Glutamatergic neuron (in vitro differentiated cells): Measurements from ENCODE around the gene ARHGEF1. TPM values are rescaled to one million over a fixed set of nuclear protein-coding genes. Genes with fewer than 3 reads are reported as not detected.

Experiments used
- DNase-seq: peaks from one replicate; pipeline ENCODE4 v3.0.0; 2022
- H3K27ac Mint-ChIP-seq: one replicate; pipeline ENCODE4 v1.8.0; 2020; ENCODE audit warnings: mild to moderate bottlenecking, mixed read lengths, inconsistent platforms; ENCODE audit not compliant: unreplicated experiment
- H3K27me3 Mint-ChIP-seq: one replicate; pipeline ENCODE4 v1.8.0; 2020; ENCODE audit warnings: mild to moderate bottlenecking, moderate library complexity, mixed read lengths, inconsistent platforms; ENCODE audit not compliant: unreplicated experiment
- H3K36me3 Mint-ChIP-seq: one replicate; pipeline ENCODE4 v1.8.0; 2020; ENCODE audit warnings: mild to moderate bottlenecking, mixed read lengths, inconsistent platforms; ENCODE audit not compliant: unreplicated experiment
- H3K4me1 Mint-ChIP-seq: one replicate; pipeline ENCODE4 v1.8.0; 2020; ENCODE audit warnings: mild to moderate bottlenecking, low read depth, mixed read lengths, inconsistent platforms; ENCODE audit not compliant: unreplicated experiment
- H3K4me3 Mint-ChIP-seq: one replicate; pipeline ENCODE4 v1.8.0; 2020; ENCODE audit warnings: mild to moderate bottlenecking, mixed read lengths, inconsistent platforms; ENCODE audit not compliant: unreplicated experiment
- H3K9me3 Mint-ChIP-seq: one replicate; pipeline ENCODE4 v1.8.0; 2020; ENCODE audit warnings: mild to moderate bottlenecking, moderate library complexity, mixed read lengths, inconsistent platforms; ENCODE audit not compliant: unreplicated experiment
- total RNA-seq: library from RNA; stranded (reverse); fragmentation: NEBNext Ultra II Directional; extraction: Animal tissue kit (Norgen Biotek cat#: 25700); gene quantifications from one replicate; pipeline ENCODE4 v1.2.1, GENCODE V29; 2021; ENCODE audit not compliant: unreplicated experiment
- TF ChIP-seq, protein P1 (sequence below): fragments of 200-600 bp; sonication (generic); IDR thresholded peaks from one replicate; pipeline ENCODE4 v1.5.0; 2021; ENCODE audit not compliant: partially characterized antibody, unreplicated experiment

ARHGEF1 gene
- total RNA-seq, 1 donor from 2014 or later: 78.7 TPM

DNA sequence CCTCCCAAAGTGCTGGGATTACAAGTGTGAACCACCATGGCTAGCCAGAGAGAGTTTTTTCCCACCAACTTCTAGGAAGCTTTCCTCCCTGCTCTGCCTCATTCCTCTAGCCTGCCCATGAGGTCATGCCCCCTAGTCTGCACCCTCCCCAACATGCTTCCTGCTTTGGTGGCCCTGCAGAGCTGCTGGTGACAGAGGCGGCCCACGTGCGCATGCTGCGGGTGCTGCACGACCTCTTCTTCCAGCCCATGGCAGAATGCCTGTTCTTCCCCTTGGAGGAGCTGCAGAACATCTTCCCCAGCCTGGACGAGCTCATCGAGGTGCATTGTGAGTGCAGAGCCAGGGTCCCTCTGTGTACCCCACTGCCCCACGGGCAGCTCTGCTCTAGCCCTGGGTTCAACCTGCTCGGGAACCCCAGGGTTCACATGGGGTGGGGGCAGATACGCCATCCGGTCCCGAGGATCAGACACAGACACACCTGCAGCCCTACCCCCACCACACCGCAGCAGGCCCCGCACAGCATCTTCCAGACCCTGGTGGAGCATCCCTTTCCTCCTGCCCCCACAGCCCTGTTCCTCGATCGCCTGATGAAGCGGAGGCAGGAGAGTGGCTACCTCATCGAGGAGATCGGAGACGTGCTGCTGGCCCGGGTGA, 18.9 kb downstream of the ARHGEF1 start:
- Mint-ChIP-seq H3K27me3 (peaks cover 5% of the 10 kb centered on the region), H3K36me3 (no peaks in the 10 kb centered on the region), H3K27ac (no peak overlapping the region), H3K9me3 (peaks cover 4% of the 10 kb centered on the region), H3K4me3 (no peak overlapping the region), H3K4me1 (peaks cover 6% of the 10 kb centered on the region)
- TF ChIP-seq, protein P1, sequence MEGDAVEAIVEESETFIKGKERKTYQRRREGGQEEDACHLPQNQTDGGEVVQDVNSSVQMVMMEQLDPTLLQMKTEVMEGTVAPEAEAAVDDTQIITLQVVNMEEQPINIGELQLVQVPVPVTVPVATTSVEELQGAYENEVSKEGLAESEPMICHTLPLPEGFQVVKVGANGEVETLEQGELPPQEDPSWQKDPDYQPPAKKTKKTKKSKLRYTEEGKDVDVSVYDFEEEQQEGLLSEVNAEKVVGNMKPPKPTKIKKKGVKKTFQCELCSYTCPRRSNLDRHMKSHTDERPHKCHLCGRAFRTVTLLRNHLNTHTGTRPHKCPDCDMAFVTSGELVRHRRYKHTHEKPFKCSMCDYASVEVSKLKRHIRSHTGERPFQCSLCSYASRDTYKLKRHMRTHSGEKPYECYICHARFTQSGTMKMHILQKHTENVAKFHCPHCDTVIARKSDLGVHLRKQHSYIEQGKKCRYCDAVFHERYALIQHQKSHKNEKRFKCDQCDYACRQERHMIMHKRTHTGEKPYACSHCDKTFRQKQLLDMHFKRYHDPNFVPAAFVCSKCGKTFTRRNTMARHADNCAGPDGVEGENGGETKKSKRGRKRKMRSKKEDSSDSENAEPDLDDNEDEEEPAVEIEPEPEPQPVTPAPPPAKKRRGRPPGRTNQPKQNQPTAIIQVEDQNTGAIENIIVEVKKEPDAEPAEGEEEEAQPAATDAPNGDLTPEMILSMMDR: no peak
- no peak for DNase-seq

DNA sequence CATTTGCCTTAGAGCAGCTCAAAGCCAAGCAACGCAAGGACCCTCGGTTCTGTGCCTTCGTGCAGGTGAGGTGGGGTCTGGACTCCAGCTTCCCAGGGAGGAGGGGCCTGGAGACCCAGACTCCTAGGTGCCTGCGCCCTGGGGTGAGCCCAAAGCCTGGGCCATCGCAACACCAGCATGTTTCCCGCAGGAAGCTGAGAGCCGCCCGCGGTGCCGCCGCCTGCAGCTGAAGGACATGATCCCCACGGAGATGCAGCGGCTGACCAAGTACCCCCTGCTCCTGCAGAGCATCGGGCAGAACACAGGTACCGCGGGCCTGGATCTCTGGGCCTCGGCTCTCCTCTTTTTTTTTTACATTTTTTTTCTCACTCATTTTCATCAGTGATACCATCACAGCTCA, 19.6 kb downstream of the ARHGEF1 start:
- H3K36me3 Mint-ChIP-seq: no peaks in the 10 kb centered on the region
- peaks cover 6% of the 10 kb centered on the region for H3K9me3 Mint-ChIP-seq
- TF ChIP-seq, protein P1: no peak
- H3K27me3 Mint-ChIP-seq: peaks cover 7% of the 10 kb centered on the region
- no peak for DNase-seq
- peaks cover 9% of the 10 kb centered on the region for H3K4me1 Mint-ChIP-seq
- H3K27ac Mint-ChIP-seq: no peak overlapping the region
- no peak overlapping the region for H3K4me3 Mint-ChIP-seq

- DNase-seq: no peak
- Mint-ChIP-seq H3K4me3 (no peak overlapping the region), H3K4me1 (peaks cover 9% of the 10 kb centered on the region), H3K36me3 (no peaks in the 10 kb centered on the region), H3K27ac (no peak overlapping the region), H3K9me3 (peaks cover 6% of the 10 kb centered on the region), H3K27me3 (peaks cover 7% of the 10 kb centered on the region)
- TF ChIP-seq, protein P1: no peak
Measured at GRCh38 chr19:41903193-41903953, 20.4 kb downstream of the ARHGEF1 start.

- no peak overlapping the region for H3K4me3 Mint-ChIP-seq
- H3K27ac Mint-ChIP-seq: no peak overlapping the region
Measured at GRCh38 chr19:41904118-41904870, 21.3 kb downstream of the ARHGEF1 start.

More at GRCh38 chr19:41904118-41904870, 21.3 kb downstream of the ARHGEF1 start:
- H3K27me3 Mint-ChIP-seq: peaks cover 7% of the 10 kb centered on the region
- H3K4me1 Mint-ChIP-seq: peaks cover 9% of the 10 kb centered on the region
- TF ChIP-seq, protein P1: no peak
- no peaks in the 10 kb centered on the region for H3K36me3 Mint-ChIP-seq
- H3K9me3 Mint-ChIP-seq: peaks cover 6% of the 10 kb centered on the region
- no peak for DNase-seq
